SU-DHL-6 (cell line): ENCODE data around the gene PCED1A.

ENCODE experiments used
- H2AFZ ChIP-seq: fragments of 200-600 bp; sonication (generic); 2 replicates; pipeline ENCODE4 v1.6.1; 2014; ENCODE audit warnings: low read depth, mild to moderate bottlenecking, moderate library complexity, mixed read lengths, antibody characterized with exemption, low read length; ENCODE audit not compliant: severe bottlenecking
- H3F3A ChIP-seq: fragments of 200-600 bp; shearing (Covaris generic); 2 replicates; pipeline ENCODE4 v1.6.0; 2016; ENCODE audit warnings: antibody characterized with exemption, mild to moderate bottlenecking; ENCODE audit not compliant: insufficient read depth
- H3K27ac ChIP-seq: fragments of 200-600 bp; sonication (generic); 2 replicates; pipeline ENCODE4 v1.5.1; 2016; ENCODE audit warnings: low read depth, mild to moderate bottlenecking, low read length, moderate library complexity, mixed read lengths
- H3K27me3 ChIP-seq: fragments of 200-600 bp; sonication (generic), shearing (Covaris generic); 2 replicates; pipeline ENCODE4 v1.6.0; 2014; ENCODE audit warnings: mild to moderate bottlenecking, low read length
- H3K36me3 ChIP-seq: fragments of 200-600 bp; sonication (generic); 2 replicates; pipeline ENCODE4 v1.6.1; 2014; ENCODE audit warnings: mild to moderate bottlenecking, low read length, mixed read lengths
- H3K4me2 ChIP-seq: fragments of 300-600, 200-600 bp; shearing (Covaris generic), sonication (generic); 2 replicates; pipeline ENCODE4 v1.6.0; 2014; ENCODE audit warnings: low read length, low read depth, mild to moderate bottlenecking; ENCODE audit not compliant: poor library complexity, severe bottlenecking
- H3K4me3 ChIP-seq: fragments of 200-600 bp; sonication (generic); 2 replicates; pipeline ENCODE4 v1.5.1; 2014; ENCODE audit warnings: antibody characterized with exemption, low read length, mild to moderate bottlenecking, mixed read lengths; ENCODE audit not compliant: insufficient read depth, poor library complexity, severe bottlenecking
- H3K79me2 ChIP-seq: fragments of 200-600 bp; sonication (generic); 2 replicates; pipeline ENCODE4 v1.6.1; 2014; ENCODE audit warnings: mild to moderate bottlenecking, low read length, moderate library complexity; ENCODE audit not compliant: insufficient read depth
- H3K9ac ChIP-seq: fragments of 200-600 bp; sonication (generic); 2 replicates; pipeline ENCODE4 v1.7.0; 2014; ENCODE audit warnings: mild to moderate bottlenecking, low read length
- H3K9me2 ChIP-seq: fragments of 200-600 bp; sonication (generic); replicated peaks from 2 replicates; pipeline ENCODE4 v1.6.1; 2014; ENCODE audit warnings: low read length; ENCODE audit not compliant: insufficient read depth
- H3K9me3 ChIP-seq: fragments of 200-600 bp; sonication (generic); 2 replicates; pipeline ENCODE4 v1.6.1; 2014; ENCODE audit warnings: low read length, mixed read lengths; ENCODE audit not compliant: insufficient read depth
- H4K20me1 ChIP-seq: fragments of 200-600 bp; sonication (generic); 2 replicates; pipeline ENCODE4 v1.6.1; 2014; ENCODE audit warnings: low read depth, mild to moderate bottlenecking, antibody characterized with exemption, low read length, moderate library complexity, mixed read lengths
- CTCF ChIP-seq: fragments of 200-600 bp; sonication (generic); IDR thresholded peaks from one replicate; pipeline ENCODE4 v1.5.1; 2017; ENCODE audit warnings: antibody characterized with exemption, mild to moderate bottlenecking, low read length, moderate library complexity; ENCODE audit not compliant: insufficient read depth, poor library complexity, severe bottlenecking
- EZH2phosphoT487 ChIP-seq: fragments of 200-600 bp; sonication (generic), shearing (Covaris generic); conservative IDR thresholded peaks from 2 replicates; pipeline ENCODE4 v1.6.1; 2018; ENCODE audit warnings: mild to moderate bottlenecking, antibody characterized with exemption, low read length, moderate library complexity, mixed read lengths

The PCED1A gene

GRCh38 chr20:2867081-2867864 is 26.8 kb upstream of the PCED1A start:
- H3F3A ChIP-seq: 0 out of 2 replicates have a peak, but pooled peaks cover 6% of the 10 kb centered on the region
- no peak overlapping the region for H3K27ac ChIP-seq
- H3K4me2 ChIP-seq: no peak overlapping the region
- H3K9me2 ChIP-seq: no peaks in the 10 kb centered on the region
- H3K27me3 ChIP-seq: no peaks in the 10 kb centered on the region
- H3K79me2 ChIP-seq: no peaks in the 10 kb centered on the region
- H3K36me3 ChIP-seq: no peaks in the 10 kb centered on the region
- H3K9ac ChIP-seq: no peak overlapping the region
- no peaks in the 10 kb centered on the region for H3K9me3 ChIP-seq
- no peak overlapping the region for H3K4me3 ChIP-seq
- H2AFZ ChIP-seq: no peak overlapping the region
- TF ChIP-seq EZH2phosphoT487 (no peak), CTCF (no peak)
- no peaks in the 10 kb centered on the region for H4K20me1 ChIP-seq

GRCh38 chr20:2866236-2866635 is 25.8 kb upstream of the PCED1A start:
- Histone ChIP-seq H3K27ac (no peak overlapping the region), H3K9ac (no peak overlapping the region), H3K79me2 (no peaks in the 10 kb centered on the region), H3K36me3 (no peaks in the 10 kb centered on the region), H3K9me3 (no peaks in the 10 kb centered on the region), H2AFZ (no peak overlapping the region), H3K9me2 (no peaks in the 10 kb centered on the region), H3K4me2 (no peak overlapping the region), H3F3A (0 out of 2 replicates have a peak, but pooled peaks cover 2% of the 10 kb centered on the region), H4K20me1 (no peaks in the 10 kb centered on the region), H3K27me3 (no peaks in the 10 kb centered on the region), H3K4me3 (no peak overlapping the region)
- TF ChIP-seq EZH2phosphoT487: no peak
- no peak for TF ChIP-seq CTCF

GRCh38 chr20:2865630-2866029 is 25.2 kb upstream of the PCED1A start:
- Histone ChIP-seq H2AFZ (no peak overlapping the region), H3K36me3 (no peaks in the 10 kb centered on the region), H3K27ac (no peak overlapping the region), H3K9me3 (no peaks in the 10 kb centered on the region), H3K9ac (no peak overlapping the region), H3K9me2 (no peaks in the 10 kb centered on the region), H3K4me3 (no peak overlapping the region), H3K27me3 (no peaks in the 10 kb centered on the region), H3K79me2 (no peaks in the 10 kb centered on the region), H3F3A (no peaks in the 10 kb centered on the region), H4K20me1 (no peaks in the 10 kb centered on the region), H3K4me2 (no peak overlapping the region)
- TF ChIP-seq EZH2phosphoT487 (no peak), CTCF (no peak)
